H1 (cell line): ENCODE results near the gene TCL1A. TPM values are rescaled to one million over a fixed set of nuclear protein-coding genes. Genes with fewer than 3 reads are reported as not detected.

Experiments
- CTCF ChIA-PET: fragments of 300-600 bp; sonication (Branson Sonifier 250); formaldehyde crosslinking; loops from one replicate; lab custom pipeline; 2021; ENCODE audit not compliant: partially characterized antibody; lab: Charles Lee
- POLR2A ChIA-PET: fragments of 300-600 bp; sonication (Branson Sonifier 250); formaldehyde crosslinking; loops from one replicate; lab custom pipeline; 2021; ENCODE audit warnings: inconsistent platforms; ENCODE audit not compliant: partially characterized antibody; lab: Charles Lee
- DNase-seq, 2 experiments: peaks; one replicate each; pipeline versions ENCODE4 v3.0.0 to v3.0.0-alpha.2; 2010 to 2022; ENCODE audit warnings: low spot score in 2 of 2, low read depth in 1 of 2, mixed read lengths in 1 of 2
- FAIRE-seq: peaks from 2 replicates; lab custom pipeline; 2011; peaks lifted over from hg19 to GRCh38; lab: Jason Lieb, UNC
- H2AFZ ChIP-seq: 2 replicates; pipeline ENCODE4 v1.8.1; 2012; ENCODE audit warnings: low read length, inconsistent platforms
- H2AK5ac ChIP-seq: 2 replicates; pipeline ENCODE4 v1.6.1; 2013; ENCODE audit warnings: low read depth, low read length
- H2BK120ac ChIP-seq: replicated peaks from 2 replicates; pipeline ENCODE3; 2013; ENCODE audit warnings: low read depth, low read length, inconsistent platforms
- H2BK12ac ChIP-seq: 2 replicates; pipeline ENCODE4 v1.6.1; 2013; ENCODE audit warnings: low read depth, low read length
- H2BK15ac ChIP-seq: 2 replicates; pipeline ENCODE4 v1.6.1; 2013; ENCODE audit warnings: low read length
- H2BK20ac ChIP-seq: 2 replicates; pipeline ENCODE4 v1.6.1; 2013; ENCODE audit warnings: low read length
- H2BK5ac ChIP-seq: 2 replicates; pipeline ENCODE4 v1.6.1; 2013; ENCODE audit warnings: low read depth, low read length
- H3K14ac ChIP-seq: 2 replicates; pipeline ENCODE4 v1.6.1; 2013; ENCODE audit warnings: inconsistent platforms; ENCODE audit not compliant: insufficient read length
- H3K18ac ChIP-seq: 2 replicates; pipeline ENCODE4 v1.6.1; 2013; ENCODE audit warnings: low read length; ENCODE audit errors: extremely low read depth
- H3K23ac ChIP-seq: 2 replicates; pipeline ENCODE4 v1.6.1; 2013; ENCODE audit warnings: inconsistent platforms; ENCODE audit not compliant: insufficient read length
- H3K23me2 ChIP-seq: 2 replicates; pipeline ENCODE4 v1.6.1; 2013; ENCODE audit warnings: low read depth, low read length
- H3K27ac ChIP-seq: 2 replicates; pipeline ENCODE4 v1.6.1; 2011; ENCODE audit warnings: low read depth, low read length, inconsistent platforms
- H3K27me3 ChIP-seq, 4 experiments: replicated peaks in 1 of 4; 1 replicate in 1 of 4; 2 replicates in 3 of 4; pipeline versions ENCODE4 v1.6.1 to v1.8.1; 2011 to 2013; ENCODE audit warnings: low read length in 3 of 4, mild to moderate bottlenecking in 3 of 4, inconsistent platforms in 2 of 4, mixed read lengths in 2 of 4, moderate library complexity in 1 of 4; ENCODE audit not compliant: control insufficient read depth in 3 of 4, insufficient read depth in 3 of 4; ENCODE audit errors: extremely low read depth in 1 of 4
- H3K36me3 ChIP-seq, 4 experiments: 2 replicates each; pipeline versions ENCODE4 v1.6.1 to v1.8.1; 2011 to 2013; ENCODE audit warnings: mild to moderate bottlenecking in 4 of 4, low read length in 3 of 4, moderate library complexity in 2 of 4, control low read depth in 1 of 4, inconsistent platforms in 1 of 4; ENCODE audit not compliant: insufficient read depth in 4 of 4, control insufficient read depth in 2 of 4
- H3K4ac ChIP-seq: replicated peaks from 2 replicates; pipeline ENCODE3; 2013; ENCODE audit warnings: low read length, low read depth, mixed read lengths, inconsistent platforms; ENCODE audit not compliant: insufficient read length
- H3K4me1 ChIP-seq, 4 experiments: replicated peaks in 1 of 4; 1 replicate in 1 of 4; 2 replicates in 3 of 4; pipeline versions ENCODE4 v1.6.1 to v1.8.1; 2011 to 2013; ENCODE audit warnings: low read length in 3 of 4, inconsistent platforms in 2 of 4, mixed read lengths in 1 of 4; ENCODE audit not compliant: insufficient read depth in 4 of 4, control insufficient read depth in 3 of 4
- H3K4me2 ChIP-seq, 2 experiments: 2 replicates each; pipeline versions ENCODE4 v1.6.1 to v1.8.1; 2011 to 2013; ENCODE audit warnings: low read depth in 2 of 2, low read length in 2 of 2, control low read depth in 1 of 2, inconsistent platforms in 1 of 2, mild to moderate bottlenecking in 1 of 2; ENCODE audit not compliant: insufficient read depth in 1 of 2
- H3K4me3 ChIP-seq, 4 experiments: fragments of 200-600, 300-600 bp in 1 of 4; sonication (generic), shearing (Covaris generic), sonication (Bioruptor Twin) in 1 of 4; 2 replicates each; pipeline versions ENCODE4 v1.5.1 to v1.8.1; 2011 to 2016; ENCODE audit warnings: low read length in 4 of 4, low read depth in 3 of 4, control low read depth in 2 of 4, inconsistent platforms in 2 of 4, mild to moderate bottlenecking in 2 of 4, mixed read lengths in 1 of 4, moderate library complexity in 1 of 4; ENCODE audit not compliant: insufficient read depth in 2 of 4; ENCODE audit errors: extremely low read depth in 1 of 4
- H3K56ac ChIP-seq: replicated peaks from 2 replicates; pipeline ENCODE3; 2013; ENCODE audit warnings: low read depth, mild to moderate bottlenecking, mixed read lengths, low read length, inconsistent platforms; ENCODE audit not compliant: insufficient read length
- H3K79me1 ChIP-seq: 2 replicates; pipeline ENCODE4 v1.6.1; 2013; ENCODE audit warnings: low read depth, low read length, control low read depth
- H3K79me2 ChIP-seq, 2 experiments: 2 replicates each; pipeline versions ENCODE4 v1.6.1 to v1.8.1; 2012 to 2013; ENCODE audit warnings: low read length in 2 of 2, mild to moderate bottlenecking in 2 of 2, inconsistent platforms in 1 of 2; ENCODE audit not compliant: insufficient read depth in 2 of 2, control insufficient read depth in 1 of 2
- H3K9ac ChIP-seq, 4 experiments: replicated peaks in 1 of 4; 1 replicate in 1 of 4; 2 replicates in 3 of 4; pipeline versions ENCODE4 v1.6.1 to v1.8.1; 2011 to 2013; ENCODE audit warnings: low read depth in 3 of 4, low read length in 3 of 4, control low read depth in 2 of 4, mild to moderate bottlenecking in 2 of 4, moderate library complexity in 2 of 4, inconsistent platforms in 1 of 4; ENCODE audit errors: extremely low read depth in 1 of 4
- H3K9me3 ChIP-seq, 2 experiments: 2 replicates each; pipeline versions ENCODE4 v1.6.1 to v1.8.1; 2012 to 2013; ENCODE audit warnings: mild to moderate bottlenecking in 2 of 2, moderate library complexity in 2 of 2, control low read depth in 1 of 2, inconsistent platforms in 1 of 2, low read depth in 1 of 2, low read length in 1 of 2, mixed read lengths in 1 of 2; ENCODE audit not compliant: insufficient read depth in 2 of 2
- H4K20me1 ChIP-seq, 2 experiments: replicated peaks in 1 of 2; 2 replicates each; pipeline versions ENCODE3 to v1.8.1; 2011 to 2013; ENCODE audit warnings: inconsistent platforms in 2 of 2, low read length in 2 of 2, mild to moderate bottlenecking in 1 of 2; ENCODE audit not compliant: insufficient read depth in 2 of 2, control insufficient read depth in 1 of 2
- H4K5ac ChIP-seq: 2 replicates; pipeline ENCODE4 v1.6.1; 2013; ENCODE audit warnings: low read length, low read depth, mixed read lengths, inconsistent platforms; ENCODE audit not compliant: insufficient read length
- H4K8ac ChIP-seq: 2 replicates; pipeline ENCODE4 v1.8.0; 2013; ENCODE audit warnings: mild to moderate bottlenecking, moderate library complexity, low read length, inconsistent platforms; ENCODE audit not compliant: insufficient read depth; ENCODE audit errors: extremely low read depth
- H4K91ac ChIP-seq: replicated peaks from 2 replicates; pipeline ENCODE3; 2013; ENCODE audit warnings: low read length, mixed read lengths, inconsistent platforms; ENCODE audit not compliant: insufficient read length
- ASH2L ChIP-seq: fragments of 200-600, 300-600 bp; sonication (generic); IDR thresholded peaks from one replicate; pipeline ENCODE4 v1.7.1; 2017; ENCODE audit warnings: low read length
- CBX5 ChIP-seq: fragments of 300-800, 300-1000 bp; sonication (generic); IDR thresholded peaks from 2 replicates; pipeline ENCODE4 v1.7.1; 2016; ENCODE audit warnings: antibody characterized with exemption, low read length, low read depth
- CBX8 ChIP-seq: fragments of 300-800, 300-1000 bp; sonication (generic); IDR thresholded peaks from 2 replicates; pipeline ENCODE4 v1.7.1; 2016; ENCODE audit warnings: low read depth, low read length, borderline replicate concordance
- CEBPB ChIP-seq: IDR thresholded peaks from 2 replicates; pipeline ENCODE4 v1.6.1; 2012; ENCODE audit warnings: low read depth, low read length
- CHD1 ChIP-seq: IDR thresholded peaks from 2 replicates; pipeline ENCODE4 v1.6.1; 2012; ENCODE audit warnings: low read depth, low read length, improper control_type of control experiment
- EGR1 ChIP-seq: IDR thresholded peaks from 2 replicates; pipeline ENCODE4 v1.6.1; 2011; ENCODE audit warnings: low read depth, low read length, borderline replicate concordance
- GTF2F1 ChIP-seq: IDR thresholded peaks from 2 replicates; pipeline ENCODE4 v1.6.1; 2012; ENCODE audit warnings: low read depth, low read length, improper control_type of control experiment, borderline replicate concordance
- KDM1A ChIP-seq: fragments of 200-600, 300-600 bp; sonication (generic); IDR thresholded peaks from 2 replicates; pipeline ENCODE4 v1.7.1; 2016; ENCODE audit warnings: mild to moderate bottlenecking, low read length, borderline replicate concordance
- MAX ChIP-seq: IDR thresholded peaks from 2 replicates; pipeline ENCODE4 v1.6.1; 2012; ENCODE audit warnings: inconsistent platforms
- POU5F1 ChIP-seq: IDR thresholded peaks from 2 replicates; pipeline ENCODE4 v1.6.1; 2011; ENCODE audit warnings: low read depth, mild to moderate bottlenecking, low read length, moderate library complexity
- RAD21 ChIP-seq, 2 experiments: IDR thresholded peaks in 1 of 2; conservative IDR thresholded peaks in 1 of 2; 2 replicates each; pipeline ENCODE4 v1.6.1; 2011; ENCODE audit warnings: low read depth in 2 of 2, low read length in 2 of 2, improper control_type of control experiment in 1 of 2, inconsistent platforms in 1 of 2, mild to moderate bottlenecking in 1 of 2, moderate library complexity in 1 of 2
- TBP ChIP-seq: IDR thresholded peaks from 2 replicates; pipeline ENCODE4 v1.6.1; 2011; ENCODE audit warnings: low read depth, low read length, improper control_type of control experiment
- ZNF274 ChIP-seq: IDR thresholded peaks from 2 replicates; pipeline ENCODE4 v1.7.0; 2012; ENCODE audit warnings: low read length, borderline replicate concordance; ENCODE audit errors: extremely low read depth
- WGBS, 2 experiments: shearing (Covaris generic) in 1 of 2; methylation state at CpG; one replicate each; pipeline versions ENCODE4 v1.1.6 to v1.1.7; 2013 to 2015; ENCODE audit warnings: low lambda C conversion rate in 2 of 2, mixed read lengths in 2 of 2, inconsistent platforms in 1 of 2, low coverage in 1 of 2, missing lambda C conversion rate in 1 of 2; ENCODE audit not compliant: insufficient replicate concordance in 2 of 2, insufficient coverage in 1 of 2, insufficient read length in 1 of 2; ENCODE audit errors: extremely low coverage in 1 of 2, missing lambda C conversion rate in 1 of 2; 5-methylcytosine and 5-hydroxymethylcytosine counted together
- polyA plus RNA-seq, 7 experiments: library from polyadenylated mRNA; depleted of rRNA in 3 of 7; stranded (reverse) in 5 of 7; unstranded in 2 of 7; fragments of >200 nt in 5 of 7; fragments of 200-250 nt in 2 of 7; gene quantifications; 1 replicate in 5 of 7; 2 replicates in 1 of 7; 4 replicates in 1 of 7; pipeline versions ENCODE4 v1.2.1 to v1.2.3, GENCODE V29; 2011 to 2013; ENCODE audit warnings: missing spikeins in 2 of 7, mixed read lengths in 2 of 7
- total RNA-seq: library from RNA; stranded (reverse); fragmentation: NEBNext Ultra II Directional; extraction: Animal tissue kit (Norgen Biotek cat#: 25700); gene quantifications from 2 replicates; pipeline ENCODE4 v1.2.1, GENCODE V29; 2021

The TCL1A gene
- total and polyA plus RNA-seq, 2 of the 8 experiments (the other 6 are each of a cell fraction or from before 2014, with no cell fraction given): 0.35 to 7.6 TPM

DNA sequence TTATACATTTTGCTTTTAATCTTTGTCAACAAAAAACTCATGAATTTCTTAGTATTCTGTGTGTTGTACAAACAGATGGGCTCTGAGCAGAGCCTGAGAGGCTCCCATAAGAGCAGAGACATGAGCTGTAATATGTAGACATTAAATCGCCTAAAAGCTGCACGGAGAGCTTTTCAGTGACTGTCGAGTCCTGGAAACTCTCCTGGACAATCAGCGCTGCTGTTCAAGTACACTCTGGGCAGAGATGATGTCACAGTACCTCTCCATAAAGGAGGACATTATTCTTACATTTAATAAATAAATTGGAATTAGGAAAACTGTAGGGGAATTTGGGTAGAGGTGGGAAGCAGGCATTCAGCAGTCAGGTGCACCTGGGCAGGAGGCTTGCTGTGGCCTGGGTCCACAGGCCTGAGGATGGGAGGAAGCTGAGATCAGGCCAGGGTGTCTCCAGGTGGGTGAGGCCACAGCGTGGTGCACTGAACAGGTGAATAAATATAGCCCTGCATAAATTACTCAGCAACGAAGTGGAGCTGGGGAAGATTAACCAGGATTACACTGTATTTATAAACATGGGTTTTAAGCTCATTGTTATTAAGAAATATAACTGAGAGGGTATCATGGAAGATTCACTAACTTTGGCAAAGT is 13.3 kb upstream of the TCL1A start:
- no peak overlapping the region for H3K9ac ChIP-seq
- no peaks in the 10 kb centered on the region for H3K79me2 ChIP-seq
- peaks cover 0 to 4% of the 10 kb centered on the region in 2 experiments; a peak in 2 of 4 replicates for H3K9me3 ChIP-seq
- H2AK5ac ChIP-seq: no peak overlapping the region
- no peaks in the 10 kb centered on the region for H3K27me3 ChIP-seq
- no peak overlapping the region for H3K18ac ChIP-seq
- H3K36me3 ChIP-seq: no peaks in the 10 kb centered on the region
- no peak overlapping the region for H2BK20ac ChIP-seq
- no peak overlapping the region for H3K23ac ChIP-seq
- FAIRE-seq: no peak
- no peaks in the 10 kb centered on the region for H3K23me2 ChIP-seq
- no peak overlapping the region for H3K4me3 ChIP-seq
- CTCF ChIA-PET: interaction anchor here (0.6 to 2.2 kb wide), 10 partner anchors 9 to 371 kb away, joined by 3 to 8 read pairs (median 3); partner anchors contain the start of gene TCL1A
- DNase-seq: peak in 1 of 2 experiments; percentile 6
- no peak overlapping the region for H3K14ac ChIP-seq
- no peak overlapping the region for H3K27ac ChIP-seq
- no peak overlapping the region for H4K91ac ChIP-seq
- no peaks in the 10 kb centered on the region for H3K79me1 ChIP-seq
- H3K4me1 ChIP-seq: peaks cover 0 to 5% (median 1%) of the 10 kb centered on the region in 4 experiments; a peak in 2 of 7 replicates
- H2BK15ac ChIP-seq: no peak overlapping the region
- H3K56ac ChIP-seq: no peak overlapping the region
- no peak overlapping the region for H2AFZ ChIP-seq
- no peak overlapping the region for H2BK5ac ChIP-seq
- H4K20me1 ChIP-seq: no peaks in the 10 kb centered on the region
- no peak overlapping the region for H4K8ac ChIP-seq
- POLR2A ChIA-PET: interaction anchor here (0.6 to 1.0 kb wide), 2 partner anchors 12 to 73 kb away, joined by 3 read pairs; no protein-coding TSS in a partner anchor
- no peak overlapping the region for H4K5ac ChIP-seq
- H3K4ac ChIP-seq: no peak overlapping the region
- H2BK12ac ChIP-seq: no peak overlapping the region
- H2BK120ac ChIP-seq: no peak overlapping the region
- H3K4me2 ChIP-seq: no peak overlapping the region
- WGBS, 2 experiments: 79% methylated on average over 6 of the region's 6 CpGs; no CpG with 5 or more reads in 1 of the 2 experiments
- TF ChIP-seq TBP (no peak), CHD1 (no peak), MAX (no peak), CEBPB (no peak), RAD21 (IDR thresholded peaks at IDR 0.05 in 1 of 2, conservative IDR thresholded peaks at IDR 0.05 in 1 of 2; ENCODE audit: low read depth in 2 of 2, low read length in 2 of 2) (no peak), CBX8 (no peak), GTF2F1 (no peak), KDM1A (no peak), ZNF274 (no peak), CBX5 (no peak), POU5F1 (no peak), EGR1 (no peak), ASH2L (no peak)
